ENCODE results near the gene SHMT2.

- TF ChIP-seq CTCF (IDR thresholded peaks at IDR 0.05; ENCODE audit: insufficient read depth, low read depth, low read length) = no peak
- TF ChIP-seq EZH2 (IDR thresholded peaks at IDR 0.05; ENCODE audit: insufficient read depth, low read length) = no peak
Observed at GRCh38 chr12:57181561-57182155, 47.9 kb upstream of the SHMT2 start.
